Renal pelvis (tissue), 4 donors: ENCODE measurements around the gene RNF113A. TPM values are rescaled to one million over a fixed set of nuclear protein-coding genes. Genes with fewer than 3 reads are reported as not detected.
"Not testable (repeated sequence)": the region's sequence is repeated elsewhere in the genome, so short reads cannot be mapped to it uniquely, and the experiment has no call there.

Experiments used
- DNase-seq: peaks from one replicate; pipeline ENCODE4 v3.0.0-alpha.2; 2013
- polyA plus RNA-seq, 3 donors: library from polyadenylated mRNA; unstranded; fragments of 120-200 nt; gene quantifications; one replicate each; pipeline ENCODE4 v1.2.1, GENCODE V29; 2013; ENCODE audit not compliant: insufficient read length in 3 of 3

Gene RNF113A
- polyA plus RNA-seq, 3 donors = 11.7 to 13.5 (median 12.8) TPM

GRCh38 chrX:119871245-119871598, 311 bp downstream of the RNF113A start:
- DNase-seq = no peak

DNA sequence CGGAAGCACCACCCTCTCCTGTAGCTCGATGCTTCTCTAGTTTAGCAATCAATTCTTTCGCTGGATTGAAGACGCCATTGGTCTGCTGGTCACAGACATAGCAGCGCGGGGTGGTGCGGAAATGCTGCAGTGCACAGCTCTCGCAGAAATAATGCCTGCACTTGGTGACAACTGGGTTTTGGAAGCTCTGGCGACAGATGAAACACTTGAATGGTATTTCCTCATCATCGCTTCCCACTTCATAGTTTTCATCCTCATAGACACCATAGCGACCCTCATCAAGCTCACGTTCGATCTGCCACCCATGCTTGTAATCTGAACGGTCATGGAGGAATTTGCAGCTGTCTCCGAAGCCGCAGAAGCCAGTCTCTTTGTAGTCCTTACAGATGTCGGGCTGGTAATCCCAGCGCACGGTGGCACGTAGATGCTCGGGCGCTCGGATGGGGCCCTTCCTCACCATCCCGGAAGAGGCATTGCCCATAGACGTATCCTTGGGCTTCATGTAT, 854 bp downstream of the RNF113A start:
- DNase-seq = no peak

GRCh38 chrX:119853444-119853843, 18.1 kb downstream of the RNF113A start:
- no peak for DNase-seq

GRCh38 chrX:119852382-119853353, 18.9 kb downstream of the RNF113A start, which contains the start of gene UPF3B:
TSS of gene UPF3B (minus strand) at chrX:119852963. CDS start at chrX:119852928, 35 bp downstream.
- DNase-seq = peak; percentile 95

DNA sequence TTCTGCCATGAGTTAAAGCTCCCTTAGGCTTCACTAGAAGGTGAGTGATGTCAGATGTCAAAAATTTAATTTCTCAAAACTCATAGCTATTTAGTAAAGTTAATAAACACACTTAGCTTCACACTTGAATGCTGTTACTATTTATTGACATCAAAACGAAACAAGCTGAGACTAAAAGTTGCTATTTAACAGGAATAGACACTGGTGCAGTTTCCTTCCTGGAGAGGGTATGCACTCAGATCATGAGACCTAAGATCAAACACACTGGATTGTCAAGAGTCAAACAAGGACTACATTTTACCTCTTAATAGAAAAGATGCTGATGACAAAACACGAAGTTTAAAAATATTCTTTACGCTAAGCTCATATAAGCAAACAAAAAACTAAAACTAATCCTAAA, 37.6 kb downstream of the RNF113A start:
- DNase-seq = no peak

DNA sequence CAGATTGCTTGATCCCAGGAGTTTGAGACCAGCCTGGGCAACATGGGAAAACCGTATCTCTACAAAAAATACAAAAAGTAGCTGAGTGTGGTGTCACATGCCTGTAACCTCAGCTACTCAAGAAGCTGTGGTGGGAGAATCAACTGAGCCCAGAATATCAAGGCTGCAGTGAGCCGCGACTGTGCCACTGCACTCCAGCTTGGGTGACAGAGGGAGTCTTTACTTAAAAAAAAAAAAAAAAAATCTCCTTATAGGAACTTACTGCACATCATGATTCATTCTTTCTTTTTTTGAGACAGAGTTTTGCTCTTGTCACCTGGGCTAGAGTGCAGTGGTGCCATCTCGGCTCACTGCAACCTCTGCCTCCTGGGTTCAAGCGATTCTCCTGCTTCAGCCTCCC, 43.1 kb downstream of the RNF113A start:
- no peak for DNase-seq

DNA sequence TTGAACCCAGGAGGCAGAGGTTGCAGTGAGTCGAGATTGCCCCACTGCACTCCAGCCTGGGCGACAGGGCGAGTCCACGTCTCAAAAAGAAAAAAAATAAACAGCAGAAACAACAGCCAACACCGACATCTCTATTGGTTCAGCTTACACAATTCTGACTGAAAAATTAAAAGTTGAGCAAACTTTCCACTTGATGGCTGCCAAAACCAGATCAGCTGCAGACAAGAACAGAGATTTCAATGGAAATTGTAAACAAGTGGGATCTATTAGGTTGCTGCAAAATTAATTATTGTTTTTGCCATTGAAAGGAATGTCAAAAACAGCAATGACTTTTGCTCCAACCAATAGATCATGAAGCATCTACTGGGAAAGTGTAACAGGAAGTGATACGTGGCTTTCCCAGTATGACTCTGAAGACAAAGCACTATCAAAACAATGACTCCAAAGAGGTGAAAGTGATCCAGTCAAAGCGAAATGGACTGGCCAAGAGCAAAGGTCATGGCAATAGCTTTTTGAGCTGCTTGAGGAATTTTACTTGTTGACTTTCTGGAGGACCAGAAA, 45.1 kb downstream of the RNF113A start:
- DNase-seq = no peak

DNA sequence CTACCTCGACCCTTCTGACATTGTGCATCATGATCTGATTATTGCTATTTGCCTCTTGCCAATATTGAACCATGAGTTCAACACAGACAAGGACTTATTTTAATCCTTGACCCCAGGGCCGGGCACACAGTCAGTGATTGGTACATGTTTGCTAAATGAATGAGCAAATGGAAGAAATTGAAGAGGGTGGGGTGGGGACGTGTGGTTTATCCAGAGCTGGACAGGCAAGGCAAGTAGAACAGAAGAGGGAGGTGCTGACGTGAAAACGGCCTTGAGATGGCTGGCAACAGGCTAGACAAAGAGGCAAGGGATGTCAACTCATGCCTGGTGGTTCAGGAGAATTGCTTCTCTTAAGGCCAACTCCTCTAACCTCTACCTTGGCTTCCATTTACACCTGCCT, 47.3 kb downstream of the RNF113A start:
- DNase-seq = not testable (repeated sequence)

GRCh38 chrX:119821703-119822102, 49.8 kb downstream of the RNF113A start:
- DNase-seq = not testable (repeated sequence)

Other genes with a start within 250 kb of the RNF113A start
- 10 to 100 TPM; 63.0 to 70.9 (median 63.4) TPM for gene SEPTIN6, start 178.6 kb downstream of the RNF113A start, polyA plus RNA-seq
- 1 to 10 TPM in 1 of 3 donors, under 1 TPM in 2; 0.84 to 1.2 (median 0.86) TPM for gene SOWAHD, start 113.1 kb downstream of the RNF113A start, polyA plus RNA-seq
- gene RPL39, start 80.1 kb downstream of the RNF113A start, polyA plus RNA-seq = 1,000 to 10,000 TPM; 2,062 to 2,326 (median 2,119) TPM
- 10 to 100 TPM; 31.4 to 36.1 (median 34.9) TPM for gene UPF3B, start 18.8 kb downstream of the RNF113A start, polyA plus RNA-seq
- 100 to 1,000 TPM; 127 to 144 (median 134) TPM for gene NDUFA1, start 99 bp upstream of the RNF113A start, polyA plus RNA-seq
- gene AKAP14, start 24.2 kb upstream of the RNF113A start, polyA plus RNA-seq = under 1 TPM in 2 of 3 donors, not detected in 1; 0.14 to 0.29 TPM
- 10 to 100 TPM; 12.5 to 14.7 (median 14.6) TPM for gene NKAP, start 72.0 kb upstream of the RNF113A start, polyA plus RNA-seq
- under 1 TPM in 1 of 3 donors, not detected in 2; 0.21 TPM for gene RHOXF2B, start 206.0 kb upstream of the RNF113A start, polyA plus RNA-seq
- gene RHOXF1, start 244.2 kb upstream of the RNF113A start, polyA plus RNA-seq = 1 to 10 TPM in 2 of 3 donors, under 1 TPM in 1; 0.19 to 3.6 (median 3.5) TPM